Activated T-helper 17 cell treated with anti-CD3 and anti-CD28 coated beads, Interleukin-2, amount 50 U/mL, for 72 hours (primary cell): ENCODE results near the gene SEC23A. TPM values are rescaled to one million over a fixed set of nuclear protein-coding genes. Genes with fewer than 3 reads are reported as not detected.
"Not testable (repeated sequence)": the region's sequence is repeated elsewhere in the genome, so short reads cannot be mapped to it uniquely, and the experiment has no call there.

Experiments
- ATAC-seq: fragments of 150-1000 bp; cut with Tn5 transposase; replicated peaks from 2 replicates; pipeline ENCODE4 v1.10.0; 2021; ENCODE audit warnings: mild to moderate bottlenecking, moderate library complexity
- H3K27ac Mint-ChIP-seq: one replicate; pipeline ENCODE4 v1.8.0; 2022; ENCODE audit warnings: mixed read lengths
- H3K27me3 Mint-ChIP-seq: one replicate; pipeline ENCODE4 v1.8.0; 2022; ENCODE audit warnings: mixed read lengths
- H3K36me3 Mint-ChIP-seq: one replicate; pipeline ENCODE4 v1.8.0; 2022; ENCODE audit warnings: low read depth, mild to moderate bottlenecking, mixed read lengths
- H3K4me1 Mint-ChIP-seq: one replicate; pipeline ENCODE4 v1.8.0; 2022; ENCODE audit warnings: mixed read lengths
- H3K4me3 Mint-ChIP-seq: one replicate; pipeline ENCODE4 v1.8.0; 2022; ENCODE audit warnings: mild to moderate bottlenecking, mixed read lengths
- H3K9me3 Mint-ChIP-seq: one replicate; pipeline ENCODE4 v1.8.0; 2022; ENCODE audit warnings: mixed read lengths
- total RNA-seq, 2 donors: library from RNA; stranded (reverse); gene quantifications; one replicate each; pipeline ENCODE4 v1.2.3, GENCODE V29; 2022

SEC23A gene
- total RNA-seq = 10 to 100 TPM; 48.3 to 50.9 TPM

DNA sequence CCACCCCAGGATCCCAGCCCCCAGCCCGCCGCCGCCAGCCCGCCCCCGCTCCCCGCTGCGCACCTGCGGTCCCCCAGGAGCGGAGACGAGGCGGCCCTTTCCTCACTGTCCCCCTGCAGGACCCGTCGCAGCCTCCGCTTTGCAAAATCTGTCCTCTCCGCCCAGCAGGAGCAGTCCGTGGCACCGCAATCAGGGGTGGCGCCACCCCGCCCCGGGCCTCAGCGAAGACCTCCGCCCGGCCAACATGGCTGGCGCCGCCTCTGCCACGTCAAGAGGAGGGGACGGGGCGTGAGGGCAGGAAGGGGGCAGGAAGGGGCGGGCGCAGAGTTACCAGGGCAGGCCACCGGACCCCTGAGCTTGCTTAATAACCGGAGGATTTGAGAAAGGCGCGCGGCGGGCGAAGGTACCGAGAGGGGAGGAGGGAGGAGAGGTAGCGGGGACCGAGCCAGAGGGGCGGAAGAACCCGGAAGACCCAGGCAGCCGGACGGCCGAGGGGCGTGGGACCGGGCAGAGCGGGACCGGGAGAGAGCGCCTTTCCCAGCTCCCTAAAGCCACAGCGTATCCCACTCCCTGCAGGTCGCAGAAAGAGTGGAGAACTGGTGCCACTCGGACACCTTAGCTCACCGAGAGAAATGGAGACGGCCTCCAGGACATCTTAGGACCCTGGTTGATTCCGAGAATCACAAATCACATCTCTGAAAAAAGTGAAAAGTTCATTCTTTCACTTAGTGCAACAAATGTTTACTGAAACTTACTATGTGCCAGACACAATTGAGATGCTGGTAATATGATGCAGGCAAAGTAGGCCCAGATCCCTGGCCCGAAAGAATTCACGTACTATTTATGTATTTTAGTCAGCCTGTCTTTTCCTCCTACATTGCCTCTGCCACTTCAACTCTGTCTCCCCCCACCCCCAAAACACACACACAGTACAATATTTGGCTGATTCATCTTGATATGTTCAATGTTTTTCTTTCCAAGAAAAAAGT lies at the start of gene SEC23A:
SEC23A (minus strand) TSS at position 267 of the 989 bp plus-strand sequence. CDS start 7,117 bp downstream, outside the sequence.
- ATAC-seq = peak; percentile 95
- H3K27ac Mint-ChIP-seq = peak within 1 kb of the TSS; percentile 86
- peaks cover 31% of the 10 kb centered on the region for H3K36me3 Mint-ChIP-seq
- peak within 1 kb of the TSS; percentile 86 for H3K4me3 Mint-ChIP-seq
- H3K9me3 Mint-ChIP-seq = no peaks in the 10 kb centered on the region
- no peaks in the 10 kb centered on the region for H3K27me3 Mint-ChIP-seq
- H3K4me1 Mint-ChIP-seq = peaks cover 21% of the 10 kb centered on the region

DNA sequence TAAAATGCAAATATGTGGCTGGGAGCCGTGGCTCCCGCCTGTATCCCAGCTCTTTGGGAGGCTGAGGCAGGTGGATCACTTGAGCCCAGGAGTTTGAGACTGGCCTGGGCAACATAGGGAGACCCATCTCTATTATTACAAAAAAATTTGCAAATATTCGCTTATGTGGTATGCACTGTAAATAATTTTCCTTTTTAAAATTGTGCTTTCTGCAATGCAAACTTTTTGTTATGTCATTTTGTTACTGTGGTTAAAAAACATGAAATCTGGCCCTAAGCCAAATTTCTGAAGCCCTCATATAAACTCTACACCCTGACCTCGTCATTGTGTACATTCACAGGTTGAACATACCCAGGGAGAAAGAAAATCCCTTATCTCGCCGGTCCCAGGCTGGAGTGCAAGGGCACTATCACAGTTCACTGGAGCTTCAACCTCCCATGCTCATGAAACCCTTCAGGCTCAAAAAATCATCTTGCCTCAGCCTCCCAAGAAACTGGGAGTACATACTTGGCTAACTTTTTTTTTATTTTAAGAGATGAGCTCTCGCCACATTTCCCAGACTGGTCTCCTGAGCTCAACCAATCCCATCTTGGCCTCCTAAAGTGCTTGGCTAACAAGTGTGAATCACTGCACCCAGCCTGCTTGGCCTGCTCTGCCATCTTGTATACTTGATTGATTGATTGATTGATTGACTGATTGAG lies 42.4 kb upstream of the SEC23A start:
- no peak for ATAC-seq
- Mint-ChIP-seq H3K36me3 (peaks cover 54% of the 10 kb centered on the region), H3K4me3 (no peak overlapping the region), H3K9me3 (peaks cover 4% of the 10 kb centered on the region), H3K27ac (no peak overlapping the region), H3K4me1 (peaks cover 5% of the 10 kb centered on the region), H3K27me3 (no peaks in the 10 kb centered on the region)

DNA sequence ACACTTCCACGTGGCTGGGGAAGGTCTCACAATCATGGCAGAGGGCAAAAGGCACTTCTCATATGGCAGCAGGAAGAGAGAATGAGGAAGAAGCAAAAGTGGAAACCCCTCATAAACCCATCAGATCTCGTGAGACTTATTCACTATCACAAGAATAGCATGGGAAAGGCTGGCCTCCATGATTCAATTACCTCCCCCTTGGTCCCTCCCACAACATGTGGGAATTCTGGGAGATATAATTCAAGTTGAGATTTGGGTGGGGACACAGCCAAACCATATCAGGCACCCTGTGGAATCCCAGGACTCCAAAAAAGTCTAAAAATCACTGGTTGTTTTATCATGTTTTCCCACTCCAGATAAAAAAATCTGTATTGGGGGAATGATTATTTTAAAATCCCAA lies 40.2 kb upstream of the SEC23A start:
- H3K4me3 Mint-ChIP-seq, H3K9me3 Mint-ChIP-seq, ATAC-seq, H3K27me3 Mint-ChIP-seq, H3K4me1 Mint-ChIP-seq: not testable (repeated sequence)
- Mint-ChIP-seq H3K27ac (peak overlapping the region; percentile 3), H3K36me3 (peaks cover 56% of the 10 kb centered on the region)

DNA sequence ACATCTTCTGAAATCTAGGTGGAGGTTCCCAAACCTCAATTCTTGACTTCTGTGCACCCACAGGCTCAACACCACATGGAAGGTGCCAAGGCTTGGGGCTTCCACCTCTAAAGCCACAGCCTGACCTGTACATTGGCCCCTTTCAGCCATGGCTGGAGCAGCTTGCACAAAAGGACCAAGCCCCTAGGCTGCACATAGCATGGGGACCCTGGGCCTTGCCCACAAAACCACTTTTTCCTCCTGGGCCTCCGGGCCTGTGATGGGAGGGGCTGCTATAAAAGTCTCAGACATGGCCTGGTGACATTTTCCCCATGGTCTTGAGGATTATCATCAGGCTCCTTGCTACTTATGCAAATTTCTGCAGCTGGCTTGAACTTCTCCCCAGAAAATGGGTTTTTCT lies 38.6 kb upstream of the SEC23A start:
- H3K9me3 Mint-ChIP-seq, ATAC-seq, H3K4me1 Mint-ChIP-seq, H3K4me3 Mint-ChIP-seq, H3K27ac Mint-ChIP-seq, H3K27me3 Mint-ChIP-seq: not testable (repeated sequence)
- H3K36me3 Mint-ChIP-seq = peaks cover 59% of the 10 kb centered on the region

DNA sequence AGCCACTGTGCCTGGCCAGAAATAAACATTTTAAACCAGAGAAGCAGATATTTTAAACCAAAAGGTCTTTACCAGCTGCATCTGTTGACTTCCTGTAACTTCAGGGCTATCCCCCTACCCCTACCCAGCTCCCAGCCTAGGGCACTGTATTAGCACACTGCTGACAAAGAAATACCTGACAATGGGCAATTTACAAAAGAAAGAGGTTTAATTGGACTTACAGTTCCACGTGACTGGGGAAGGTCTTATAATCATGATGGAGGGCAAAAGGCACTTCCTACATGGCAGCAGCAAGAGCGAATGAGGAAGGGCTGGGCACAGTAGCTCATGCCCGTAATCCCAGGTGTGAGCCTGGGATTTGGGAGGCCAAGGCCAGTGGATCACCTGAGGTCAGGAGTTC lies 37.1 kb upstream of the SEC23A start:
- Mint-ChIP-seq H3K9me3 (peaks cover 4% of the 10 kb centered on the region), H3K4me3 (no peak overlapping the region), H3K36me3 (peaks cover 72% of the 10 kb centered on the region), H3K4me1 (peaks cover 5% of the 10 kb centered on the region), H3K27me3 (no peaks in the 10 kb centered on the region), H3K27ac (no peak overlapping the region)
- no peak for ATAC-seq

DNA sequence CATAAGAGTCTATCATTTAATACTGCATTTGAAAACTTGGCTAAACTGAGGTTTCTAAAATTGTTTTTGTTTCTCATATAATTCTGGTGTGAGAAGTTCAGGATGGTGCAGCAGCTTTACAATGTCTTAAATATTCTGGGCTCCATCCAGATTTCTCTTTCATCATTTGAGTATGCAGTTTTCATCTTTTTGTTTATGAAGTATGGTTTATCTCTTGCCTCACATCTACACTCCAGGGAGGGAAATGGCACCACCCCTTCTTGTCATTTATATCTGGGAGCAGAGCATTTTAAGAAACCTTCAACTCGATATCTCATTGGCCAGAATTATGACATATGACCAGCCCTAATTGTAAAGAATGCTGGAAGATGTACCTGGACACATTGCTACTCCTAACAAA lies 35.4 kb upstream of the SEC23A start:
- no peaks in the 10 kb centered on the region for H3K27me3 Mint-ChIP-seq

DNA sequence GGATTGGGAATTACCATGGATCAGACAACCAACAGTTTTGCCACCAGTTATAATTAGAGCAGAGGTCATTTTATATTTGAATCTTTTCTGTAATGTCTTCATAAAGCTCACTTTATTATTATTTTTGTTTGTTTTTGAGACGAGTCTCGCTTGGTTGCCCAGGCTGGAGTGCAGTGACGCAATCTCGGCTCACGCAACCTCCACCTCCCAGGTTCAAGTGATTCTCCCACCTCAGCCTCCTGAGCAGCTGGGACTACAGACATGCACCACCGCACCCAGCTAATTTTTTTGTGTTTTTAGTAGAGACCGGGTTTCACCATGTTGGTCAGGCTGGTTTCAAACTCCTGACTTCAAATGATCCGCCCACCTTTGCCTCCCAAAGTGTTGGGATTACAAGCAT lies 34.8 kb upstream of the SEC23A start:
- not testable (repeated sequence) for H3K27me3 Mint-ChIP-seq, H3K9me3 Mint-ChIP-seq, H3K4me1 Mint-ChIP-seq, H3K4me3 Mint-ChIP-seq, ATAC-seq
- Mint-ChIP-seq H3K36me3 (peaks cover 89% of the 10 kb centered on the region), H3K27ac (peak overlapping the region; percentile 46)

More for the DNA sequence above, 35.4 kb upstream of the SEC23A start:
- no peak overlapping the region for H3K4me3 Mint-ChIP-seq
- H3K4me1 Mint-ChIP-seq = peaks cover 5% of the 10 kb centered on the region
- no peak for ATAC-seq
- H3K27ac Mint-ChIP-seq = no peak overlapping the region
- peaks cover 4% of the 10 kb centered on the region for H3K9me3 Mint-ChIP-seq
- peaks cover 90% of the 10 kb centered on the region for H3K36me3 Mint-ChIP-seq

DNA sequence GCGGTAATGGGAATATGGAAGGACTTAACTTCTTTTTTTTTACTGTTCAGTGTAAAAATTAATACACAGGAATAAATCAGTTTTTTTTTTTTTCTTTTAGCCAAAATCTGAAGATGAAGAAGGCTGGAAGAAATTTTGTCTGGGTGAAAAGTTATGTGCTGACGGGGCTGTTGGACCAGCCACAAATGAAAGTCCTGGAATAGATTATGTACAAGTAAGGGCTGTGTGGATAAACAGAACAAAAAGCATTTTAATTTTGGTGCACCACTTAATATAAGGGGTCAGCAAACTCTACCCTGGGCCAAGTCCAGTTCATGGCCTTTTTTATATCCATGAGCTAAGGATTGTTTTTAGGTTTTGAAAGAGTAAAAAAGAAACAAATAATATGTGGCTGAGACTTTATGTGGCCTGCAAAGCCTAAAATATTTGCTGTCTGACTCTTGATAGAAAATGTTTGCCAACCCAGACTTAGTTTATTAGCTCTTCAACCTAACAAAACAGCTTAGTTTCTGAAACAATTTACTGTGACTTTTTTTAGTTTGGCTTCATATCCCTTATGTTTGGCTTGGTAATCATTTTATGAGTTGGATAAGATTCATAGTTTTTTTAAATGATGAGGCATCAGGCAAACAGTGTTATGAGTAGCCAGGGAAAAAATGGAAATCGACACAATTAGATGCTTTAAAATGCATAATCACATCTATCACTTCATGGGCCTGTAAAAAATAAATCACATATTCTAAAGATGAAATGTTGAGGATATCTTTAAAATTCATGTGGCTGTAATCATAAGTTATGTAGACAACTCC lies 19.5 kb upstream of the SEC23A start:
- Mint-ChIP-seq H3K27ac (no peak overlapping the region), H3K27me3 (no peaks in the 10 kb centered on the region), H3K4me1 (no peaks in the 10 kb centered on the region), H3K4me3 (no peak overlapping the region), H3K36me3 (peaks cover 79% of the 10 kb centered on the region), H3K9me3 (no peaks in the 10 kb centered on the region)
- no peak for ATAC-seq

DNA sequence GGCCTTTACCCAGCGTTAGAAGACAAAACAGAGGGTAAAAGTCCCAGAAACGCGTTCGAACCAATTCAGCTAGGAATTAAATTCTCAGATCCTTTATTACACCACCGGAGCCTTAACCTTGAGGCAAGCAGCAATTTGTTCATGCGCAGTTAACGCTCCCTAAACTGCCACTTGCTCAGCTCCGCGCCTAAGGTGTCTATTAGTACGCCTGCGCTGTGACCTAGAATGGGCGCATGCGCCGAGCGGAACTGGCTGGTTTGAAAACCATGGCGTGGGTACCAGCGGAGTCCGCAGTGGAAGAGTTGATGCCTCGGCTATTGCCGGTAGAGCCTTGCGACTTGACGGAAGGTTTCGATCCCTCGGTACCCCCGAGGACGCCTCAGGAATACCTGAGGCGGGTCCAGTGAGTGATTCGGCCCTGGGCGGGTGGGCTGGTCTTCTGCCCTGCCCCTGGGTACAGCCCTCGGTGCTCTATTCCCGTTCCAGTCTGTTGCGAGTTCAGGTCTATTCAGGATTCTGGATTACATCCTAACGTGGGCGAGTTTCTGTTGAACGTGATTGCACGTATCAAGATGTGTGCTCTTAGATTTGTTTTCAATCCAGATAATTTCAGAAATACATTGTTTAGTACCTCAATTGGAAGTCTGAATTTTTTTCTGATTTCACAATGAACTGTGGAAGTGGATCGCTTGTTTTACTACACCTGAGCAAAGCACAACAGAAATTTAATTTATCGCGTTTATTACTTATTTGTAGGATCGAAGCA lies 11.2 kb upstream of the SEC23A start, which contains the start of gene GEMIN2:
GEMIN2 (plus strand) TSS at position 251 of the 766 bp plus-strand sequence; CDS start at position 267, 16 bp downstream.
- no peaks in the 10 kb centered on the region for H3K27me3 Mint-ChIP-seq

DNA sequence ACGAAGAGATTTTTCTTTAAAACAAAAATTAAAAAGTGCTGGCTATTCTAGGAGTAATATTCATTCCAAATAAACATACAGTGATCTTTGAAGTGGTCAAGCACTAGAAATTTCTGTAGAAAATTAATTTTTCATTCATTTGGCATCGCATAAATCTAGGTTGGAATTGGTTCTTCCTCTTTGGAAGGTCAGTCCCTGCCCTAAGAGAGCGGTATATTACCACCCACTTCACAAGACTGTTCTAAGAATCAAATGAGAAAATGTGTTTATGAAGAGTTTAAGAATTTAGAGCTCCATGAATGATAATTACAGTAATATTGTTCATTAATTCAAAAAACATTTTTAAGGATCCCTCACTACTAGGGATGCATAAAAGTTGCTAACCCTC lies 10.6 kb upstream of the SEC23A start:
- no peak for ATAC-seq
- H3K27me3 Mint-ChIP-seq = no peaks in the 10 kb centered on the region
- peak overlapping the region; percentile 100 for H3K4me3 Mint-ChIP-seq

More for the DNA sequence above, 11.2 kb upstream of the SEC23A start, which contains the start of gene GEMIN2:
- H3K36me3 Mint-ChIP-seq = peaks cover 35% of the 10 kb centered on the region
- peak within 1 kb of the TSS; percentile 100 for H3K4me3 Mint-ChIP-seq
- H3K27ac Mint-ChIP-seq = peak within 1 kb of the TSS; percentile 97
- H3K9me3 Mint-ChIP-seq = no peaks in the 10 kb centered on the region
- H3K4me1 Mint-ChIP-seq = peaks cover 7% of the 10 kb centered on the region
- ATAC-seq = peak; percentile 98

DNA sequence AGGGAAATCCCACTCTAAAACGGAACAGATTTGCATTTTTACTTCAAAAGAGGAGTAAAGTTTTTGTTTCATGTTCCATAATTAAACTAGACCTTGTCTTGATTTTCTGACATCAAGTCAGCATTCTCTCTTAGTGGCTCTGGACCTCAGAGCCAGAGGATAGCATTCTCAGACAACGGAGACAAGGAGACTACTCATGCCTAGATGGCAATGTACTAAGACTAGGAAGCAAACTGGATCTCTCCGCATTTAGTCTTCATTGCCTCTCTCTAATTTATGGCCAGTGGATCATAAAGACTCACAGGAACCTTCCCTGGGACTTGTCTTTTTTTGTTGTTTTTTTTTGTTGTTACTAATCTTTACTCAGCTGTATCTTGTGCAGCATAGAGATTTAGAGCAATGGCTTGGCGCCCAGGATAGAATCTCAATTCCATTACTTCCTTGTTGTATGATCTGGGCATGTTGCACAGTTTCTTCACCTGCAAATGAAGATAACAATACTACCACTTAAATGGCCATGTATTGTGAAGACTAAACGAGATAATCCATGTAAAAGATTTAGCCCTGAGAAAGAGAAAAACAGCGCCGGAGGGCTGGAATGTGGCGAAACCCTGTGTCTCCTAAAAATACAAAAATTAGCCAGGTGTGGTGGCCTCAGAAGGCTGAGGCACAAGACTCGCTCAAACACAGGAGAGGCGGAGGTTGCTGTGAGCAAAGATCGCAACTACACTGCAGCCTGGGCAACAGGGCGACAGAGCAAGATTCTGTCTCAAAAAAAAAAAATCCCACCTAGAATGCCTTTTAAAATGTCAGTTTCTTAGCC lies 7.1 kb upstream of the SEC23A start:
- peaks cover 14% of the 10 kb centered on the region for H3K4me1 Mint-ChIP-seq
- no peak overlapping the region for H3K27ac Mint-ChIP-seq
- H3K27me3 Mint-ChIP-seq = no peaks in the 10 kb centered on the region
- H3K4me3 Mint-ChIP-seq = no peak overlapping the region
- no peak for ATAC-seq
- H3K36me3 Mint-ChIP-seq = peaks cover 7% of the 10 kb centered on the region
- H3K9me3 Mint-ChIP-seq = no peaks in the 10 kb centered on the region

More for the DNA sequence above, 10.6 kb upstream of the SEC23A start:
- H3K9me3 Mint-ChIP-seq = no peaks in the 10 kb centered on the region
- peaks cover 29% of the 10 kb centered on the region for H3K36me3 Mint-ChIP-seq
- H3K27ac Mint-ChIP-seq = peak overlapping the region; percentile 97
- H3K4me1 Mint-ChIP-seq = peaks cover 7% of the 10 kb centered on the region

DNA sequence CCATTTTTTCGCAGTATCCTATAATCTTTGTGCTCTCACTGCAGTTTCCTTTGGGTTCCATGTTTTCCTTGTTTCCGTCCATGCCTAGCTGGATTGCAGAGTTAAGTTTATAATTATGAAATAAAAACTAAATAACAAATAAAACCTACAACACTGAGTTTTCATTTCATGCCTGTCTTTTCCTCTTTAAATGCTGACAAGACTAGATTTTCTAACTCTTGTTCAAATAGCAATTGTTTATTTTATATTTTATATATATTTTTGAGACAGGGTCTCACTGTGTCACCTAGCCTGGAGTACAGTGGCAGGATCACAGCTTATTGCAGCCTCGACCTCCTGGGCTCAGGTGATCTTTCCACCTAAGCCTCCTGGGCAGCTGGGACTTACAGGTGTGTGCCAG lies 5.8 kb upstream of the SEC23A start:
- peaks cover 14% of the 10 kb centered on the region for H3K4me1 Mint-ChIP-seq
- no peaks in the 10 kb centered on the region for H3K27me3 Mint-ChIP-seq
- no peak for ATAC-seq
- no peak overlapping the region for H3K27ac Mint-ChIP-seq
- peaks cover 3% of the 10 kb centered on the region for H3K36me3 Mint-ChIP-seq
- no peak overlapping the region for H3K4me3 Mint-ChIP-seq
- no peaks in the 10 kb centered on the region for H3K9me3 Mint-ChIP-seq

DNA sequence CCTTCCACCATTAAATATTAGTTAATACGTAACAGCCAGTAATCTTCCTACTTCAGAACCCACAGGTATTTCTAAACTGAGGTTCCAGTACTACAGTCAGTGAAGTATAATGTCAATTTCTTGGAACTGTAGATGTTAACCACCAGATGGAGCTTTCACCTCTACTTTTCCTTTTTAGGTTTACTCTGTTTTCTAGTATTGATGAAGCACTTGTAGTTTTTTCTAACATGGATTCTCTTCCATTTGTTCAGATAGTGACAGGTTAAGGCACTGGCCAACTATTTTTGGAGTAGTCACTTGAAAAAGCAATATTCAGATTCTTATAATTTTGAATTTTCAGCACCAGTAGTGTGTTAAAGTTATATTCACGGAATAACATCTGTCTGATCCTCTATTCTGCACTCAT lies 4.6 kb upstream of the SEC23A start:
- Mint-ChIP-seq H3K36me3 (peaks cover 5% of the 10 kb centered on the region), H3K4me3 (peak overlapping the region; percentile 9), H3K9me3 (no peaks in the 10 kb centered on the region), H3K27ac (no peak overlapping the region), H3K4me1 (peaks cover 15% of the 10 kb centered on the region), H3K27me3 (no peaks in the 10 kb centered on the region)
- ATAC-seq = peak; percentile 28
